H9 (cell line): Measurements from ENCODE around the gene DENND5B. TPM values are rescaled to one million over a fixed set of nuclear protein-coding genes. Genes with fewer than 3 reads are reported as not detected.

Experiments
- DNase-seq: peaks from one replicate; pipeline ENCODE4 v3.0.0-alpha.2; 2017
- H2AFZ ChIP-seq: one replicate; pipeline ENCODE4 v1.6.1; 2013; ENCODE audit warnings: mild to moderate bottlenecking, low read length, control low read depth, moderate library complexity
- H2AK5ac ChIP-seq: 2 replicates; pipeline ENCODE4 v1.6.1; 2013; ENCODE audit warnings: low read length, control low read depth, mixed read lengths; ENCODE audit not compliant: insufficient read length
- H2BK120ac ChIP-seq: one replicate; pipeline ENCODE4 v1.6.1; 2013; ENCODE audit warnings: low read depth, mild to moderate bottlenecking, low read length, control low read depth, inconsistent platforms; ENCODE audit not compliant: poor library complexity, severe bottlenecking
- H2BK12ac ChIP-seq: 2 replicates; pipeline ENCODE4 v1.6.1; 2013; ENCODE audit warnings: low read length, control low read depth, mixed read lengths, low read depth; ENCODE audit not compliant: insufficient read length
- H2BK15ac ChIP-seq: 2 replicates; pipeline ENCODE4 v1.6.1; 2013; ENCODE audit warnings: low read depth, low read length, control low read depth
- H2BK20ac ChIP-seq: one replicate; pipeline ENCODE4 v1.6.1; 2013; ENCODE audit warnings: low read depth, mild to moderate bottlenecking, low read length, control low read depth, inconsistent platforms; ENCODE audit not compliant: poor library complexity, severe bottlenecking
- H2BK5ac ChIP-seq: 2 replicates; pipeline ENCODE4 v1.6.1; 2013; ENCODE audit warnings: low read length, control low read depth, mixed read lengths; ENCODE audit not compliant: insufficient read length
- H3K14ac ChIP-seq: 2 replicates; pipeline ENCODE4 v1.6.1; 2013; ENCODE audit warnings: low read length, control low read depth; ENCODE audit not compliant: insufficient read depth
- H3K18ac ChIP-seq: 2 replicates; pipeline ENCODE4 v1.6.1; 2013; ENCODE audit warnings: low read depth, mild to moderate bottlenecking, mixed read lengths, low read length, control low read depth; ENCODE audit not compliant: insufficient read length
- H3K23ac ChIP-seq: 2 replicates; pipeline ENCODE4 v1.6.1; 2013; ENCODE audit warnings: low read length, control low read depth, mixed read lengths, low read depth; ENCODE audit not compliant: insufficient read length
- H3K23me2 ChIP-seq: 2 replicates; pipeline ENCODE4 v1.6.1; 2013; ENCODE audit warnings: low read depth, mild to moderate bottlenecking, mixed read lengths, low read length, control low read depth; ENCODE audit not compliant: insufficient read length, poor library complexity, severe bottlenecking
- H3K27ac ChIP-seq: 2 replicates; pipeline ENCODE4 v1.5.1; 2013; ENCODE audit warnings: low read length, control low read depth, mixed read lengths, low read depth; ENCODE audit not compliant: insufficient read length
- H3K27me3 ChIP-seq: 2 replicates; pipeline ENCODE4 v1.6.1; 2013; ENCODE audit warnings: low read length, control low read depth, inconsistent platforms; ENCODE audit not compliant: insufficient read depth
- H3K4ac ChIP-seq: 2 replicates; pipeline ENCODE4 v1.6.1; 2013; ENCODE audit warnings: low read depth, mild to moderate bottlenecking, control low read depth, inconsistent platforms, low read length, moderate library complexity
- H3K4me1 ChIP-seq: 2 replicates; pipeline ENCODE4 v1.6.1; 2013; ENCODE audit warnings: low read length, control low read depth, inconsistent platforms; ENCODE audit not compliant: insufficient read depth
- H3K4me2 ChIP-seq: 2 replicates; pipeline ENCODE4 v1.6.1; 2013; ENCODE audit warnings: low read length, control low read depth, mixed read lengths; ENCODE audit not compliant: insufficient read length, insufficient read depth
- H3K56ac ChIP-seq: 2 replicates; pipeline ENCODE4 v1.6.1; 2013; ENCODE audit warnings: low read depth, mild to moderate bottlenecking, mixed read lengths, low read length, control low read depth; ENCODE audit not compliant: insufficient read length
- H3K79me1 ChIP-seq: 2 replicates; pipeline ENCODE4 v1.6.1; 2013; ENCODE audit warnings: low read depth, mild to moderate bottlenecking, moderate library complexity, low read length, control low read depth, inconsistent platforms; ENCODE audit not compliant: insufficient read depth, poor library complexity, severe bottlenecking
- H3K79me2 ChIP-seq: 2 replicates; pipeline ENCODE4 v1.6.1; 2013; ENCODE audit warnings: low read length, control low read depth, inconsistent platforms; ENCODE audit not compliant: insufficient read depth
- H3K9ac ChIP-seq: 2 replicates; pipeline ENCODE4 v1.6.1; 2013; ENCODE audit warnings: low read length, control low read depth, mixed read lengths; ENCODE audit not compliant: insufficient read length; ENCODE audit errors: extremely low read depth
- H3K9me3 ChIP-seq: one replicate; pipeline ENCODE4 v1.6.1; 2013; ENCODE audit warnings: low read depth, low read length, inconsistent platforms; ENCODE audit not compliant: control insufficient read depth
- H3T11ph ChIP-seq: one replicate; pipeline ENCODE4 v1.6.1; 2013; ENCODE audit warnings: mild to moderate bottlenecking, low read length, control low read depth, inconsistent platforms
- H4K20me1 ChIP-seq: one replicate; pipeline ENCODE4 v1.6.1; 2013; ENCODE audit not compliant: control insufficient read depth, insufficient read length, insufficient read depth
- H4K5ac ChIP-seq: 2 replicates; pipeline ENCODE4 v1.6.1; 2013; ENCODE audit warnings: low read depth, mild to moderate bottlenecking, mixed read lengths, low read length, control low read depth; ENCODE audit not compliant: insufficient read length
- H4K8ac ChIP-seq: replicated peaks from 2 replicates; pipeline ENCODE4 v1.6.1; 2013; ENCODE audit warnings: low read length, control low read depth, mixed read lengths, low read depth; ENCODE audit not compliant: insufficient read length
- H4K91ac ChIP-seq: 2 replicates; pipeline ENCODE4 v1.6.1; 2013; ENCODE audit warnings: low read depth, mild to moderate bottlenecking, moderate library complexity, mixed read lengths, low read length, control low read depth; ENCODE audit not compliant: insufficient read length
- H3K27ac Mint-ChIP-seq, 3 experiments: 2 replicates in 2 of 3; 3 replicates in 1 of 3; pipeline ENCODE4 v1.8.0; 2020 to 2021; ENCODE audit warnings: mixed read lengths in 3 of 3, mild to moderate bottlenecking in 1 of 3, moderate library complexity in 1 of 3
- H3K27me3 Mint-ChIP-seq: 2 replicates; pipeline ENCODE4 v1.8.0; 2021; ENCODE audit warnings: low read depth, mild to moderate bottlenecking, moderate library complexity, mixed read lengths
- H3K36me3 Mint-ChIP-seq, 3 experiments: 2 replicates in 2 of 3; 3 replicates in 1 of 3; pipeline ENCODE4 v1.8.0; 2020 to 2021; ENCODE audit warnings: low read depth in 3 of 3, mixed read lengths in 3 of 3; ENCODE audit not compliant: insufficient read depth in 1 of 3
- H3K4me1 Mint-ChIP-seq, 2 experiments: 2 replicates each; pipeline ENCODE4 v1.8.0; 2020; ENCODE audit warnings: mixed read lengths in 2 of 2
- H3K4me3 Mint-ChIP-seq, 2 experiments: 2 replicates in 1 of 2; 3 replicates in 1 of 2; pipeline ENCODE4 v1.8.0; 2020 to 2021; ENCODE audit warnings: mild to moderate bottlenecking in 2 of 2, mixed read lengths in 2 of 2, moderate library complexity in 1 of 2
- H3K9me3 Mint-ChIP-seq, 2 experiments: 2 replicates in 1 of 2; 3 replicates in 1 of 2; pipeline ENCODE4 v1.8.0; 2020; ENCODE audit warnings: mild to moderate bottlenecking in 2 of 2, mixed read lengths in 2 of 2, moderate library complexity in 1 of 2
- CTCF ChIP-seq: fragments of 200-600 bp; sonication (generic); conservative IDR thresholded peaks from 3 replicates; pipeline ENCODE4 v1.8.0; 2021; ENCODE audit warnings: antibody characterized with exemption, mild to moderate bottlenecking
- WGBS: extraction: QIAGEN DNeasy Blood & Tissue Kit; methylation state at CpG from one replicate; pipeline ENCODE4 v1.1.7; 2013; ENCODE audit warnings: missing lambda C conversion rate, low lambda C conversion rate, mixed read lengths; ENCODE audit not compliant: insufficient read length; ENCODE audit errors: extremely low coverage; 5-methylcytosine and 5-hydroxymethylcytosine counted together
- total RNA-seq: library from RNA; stranded (reverse); gene quantifications from 2 replicates; pipeline ENCODE4 v1.2.1, GENCODE V29; 2021

DENND5B gene
- total RNA-seq, 1 experiment from 2014 or later = 13.4 TPM

- Histone ChIP-seq H3K56ac (no peak overlapping the region), H2AFZ (no peak overlapping the region), H2BK20ac (no peak overlapping the region), H3K79me2 (no peaks in the 10 kb centered on the region), H2BK120ac (no peak overlapping the region), H4K8ac (no peak overlapping the region), H3K4me1 (peaks cover 7% of the 10 kb centered on the region; the same call in 1 of the 2 replicates), H2BK5ac (no peak overlapping the region), H3K27me3 (no peaks in the 10 kb centered on the region), H3T11ph (no peak overlapping the region), H2BK15ac (no peak overlapping the region), H3K27ac (no peak overlapping the region), H4K20me1 (no peaks in the 10 kb centered on the region), H3K23me2 (no peaks in the 10 kb centered on the region), H3K18ac (no peak overlapping the region), H3K23ac (no peak overlapping the region), H2BK12ac (no peak overlapping the region), H3K9me3 (no peaks in the 10 kb centered on the region), H3K4ac (no peak overlapping the region), H2AK5ac (no peak overlapping the region), H4K5ac (no peak overlapping the region), H4K91ac (no peak overlapping the region), H3K14ac (no peak overlapping the region), H3K9ac (no peak overlapping the region), H3K79me1 (no peaks in the 10 kb centered on the region), H3K4me2 (no peak overlapping the region)
- H3K4me3 Mint-ChIP-seq = no peak overlapping the region
- peak overlapping the region; percentile 15 to 59 (median 35); a peak in 6 of 7 replicates for H3K27ac Mint-ChIP-seq
- TF ChIP-seq CTCF = no peak
- no peak for DNase-seq
- peaks cover 45 to 48% of the 10 kb centered on the region in 2 experiments for H3K4me1 Mint-ChIP-seq
- H3K27me3 Mint-ChIP-seq = no peaks in the 10 kb centered on the region
- no peaks in the 10 kb centered on the region; a peak in 1 of 7 replicates for H3K36me3 Mint-ChIP-seq
- no peaks in the 10 kb centered on the region for H3K9me3 Mint-ChIP-seq
- WGBS = no CpG with 5 or more reads among the region's 4 CpGs
Measured at GRCh38 chr12:31527083-31527482, 63.9 kb downstream of the DENND5B start.
